Measurements from ENCODE around the gene UNC5C. TPM values are rescaled to one million over a fixed set of nuclear protein-coding genes. Genes with fewer than 3 reads are reported as not detected.

UNC5C gene
- polyA plus RNA-seq, 1 donor (not counting 4 experiments of a cell fraction or from before 2014, with no cell fraction given): not detected

GRCh38 chr4:95432466-95432865 is 116.3 kb downstream of the UNC5C start:
- Histone ChIP-seq H3K9ac (ENCODE audit: control insufficient read depth, extremely low read depth, insufficient read depth, low read length) (no peak overlapping the region), H3K79me2 (ENCODE audit: control insufficient read depth, insufficient read depth, low read length) (no peaks in the 10 kb centered on the region), H4K20me1 (ENCODE audit: control insufficient read depth, extremely low read depth, insufficient read depth, low read length) (no peaks in the 10 kb centered on the region), H3K36me3 (ENCODE audit: control insufficient read depth in 2 of 2, extremely low read depth in 1 of 2, insufficient read depth in 2 of 2, low read length in 2 of 2) (no peaks in the 10 kb centered on the region), H3K4me2 (ENCODE audit: control insufficient read depth, extremely low read depth, insufficient read depth, low read depth, low read length) (no peak overlapping the region), H3K4me1 (ENCODE audit: control insufficient read depth, extremely low read depth, insufficient read depth, low read length) (no peaks in the 10 kb centered on the region), H3K4me3 (ENCODE audit: control insufficient read depth in 2 of 3, extremely low read depth in 1 of 3, insufficient read depth in 2 of 3, low read depth in 1 of 3, low read length in 3 of 3) (no peak overlapping the region), H3K27ac (ENCODE audit: control insufficient read depth, insufficient read depth, low read length) (no peak overlapping the region), H2AFZ (ENCODE audit: control insufficient read depth, low read length) (no peak overlapping the region), H3K27me3 (ENCODE audit: control insufficient read depth, extremely low read depth, insufficient read depth, low read length) (no peaks in the 10 kb centered on the region), H3K9me1 (ENCODE audit: control insufficient read depth, extremely low read depth, insufficient read depth, low read length) (no peaks in the 10 kb centered on the region), H3K9me3 (ENCODE audit: control insufficient read depth, low read depth, low read length) (no peaks in the 10 kb centered on the region)
- TF ChIP-seq EZH2 (IDR thresholded peaks at IDR 0.05; ENCODE audit: low read length) (no peak), CTCF (optimal IDR thresholded peaks at IDR 0.05 in 1 of 3, IDR thresholded peaks at IDR 0.05 in 1 of 3, conservative IDR thresholded peaks at IDR 0.05 in 1 of 3; ENCODE audit: extremely low read depth in 1 of 3, insufficient read depth in 2 of 3, low read length in 3 of 3) (no peak)
- dilution Hi-C loops (cut with MboI; ENCODE audit: extremely low pct_ligation_motif_present, low sequenced_read_pairs): no loop called here
- FAIRE-seq (no peak), DNase-seq (ENCODE audit: low read depth, low spot score) (no peak)

- H3K9me1 ChIP-seq (ENCODE audit: control insufficient read depth, extremely low read depth, insufficient read depth, low read length): no peaks in the 10 kb centered on the region
- no peaks in the 10 kb centered on the region for H3K4me1 ChIP-seq (ENCODE audit: control insufficient read depth, extremely low read depth, insufficient read depth, low read length)
- no peaks in the 10 kb centered on the region for H3K79me2 ChIP-seq (ENCODE audit: control insufficient read depth, insufficient read depth, low read length)
- no peak overlapping the region for H3K4me2 ChIP-seq (ENCODE audit: control insufficient read depth, extremely low read depth, insufficient read depth, low read depth, low read length)
- FAIRE-seq (no peak), DNase-seq (ENCODE audit: low read depth, low spot score) (no peak)
- no peak overlapping the region for H3K4me3 ChIP-seq (ENCODE audit: control insufficient read depth in 2 of 3, extremely low read depth in 1 of 3, insufficient read depth in 2 of 3, low read depth in 1 of 3, low read length in 3 of 3)
- H3K9ac ChIP-seq (ENCODE audit: control insufficient read depth, extremely low read depth, insufficient read depth, low read length): no peak overlapping the region
- no peaks in the 10 kb centered on the region for H3K36me3 ChIP-seq (ENCODE audit: control insufficient read depth in 2 of 2, extremely low read depth in 1 of 2, insufficient read depth in 2 of 2, low read length in 2 of 2)
- no peaks in the 10 kb centered on the region for H3K27me3 ChIP-seq (ENCODE audit: control insufficient read depth, extremely low read depth, insufficient read depth, low read length)
- no peak overlapping the region for H3K27ac ChIP-seq (ENCODE audit: control insufficient read depth, insufficient read depth, low read length)
- dilution Hi-C loops (cut with MboI; ENCODE audit: extremely low pct_ligation_motif_present, low sequenced_read_pairs): no loop called here
- H4K20me1 ChIP-seq (ENCODE audit: control insufficient read depth, extremely low read depth, insufficient read depth, low read length): no peaks in the 10 kb centered on the region
- no peak overlapping the region for H2AFZ ChIP-seq (ENCODE audit: control insufficient read depth, low read length)
- no peaks in the 10 kb centered on the region for H3K9me3 ChIP-seq (ENCODE audit: control insufficient read depth, low read depth, low read length)
- TF ChIP-seq CTCF (optimal IDR thresholded peaks at IDR 0.05 in 1 of 3, IDR thresholded peaks at IDR 0.05 in 1 of 3, conservative IDR thresholded peaks at IDR 0.05 in 1 of 3; ENCODE audit: extremely low read depth in 1 of 3, insufficient read depth in 2 of 3, low read length in 3 of 3) (no peak), EZH2 (IDR thresholded peaks at IDR 0.05; ENCODE audit: low read length) (no peak)
Observed at GRCh38 chr4:95431678-95432077, 117.1 kb downstream of the UNC5C start.

All from keratinocyte (primary cell).